M059J (cell line): ENCODE measurements around the gene NR1D2. TPM values are rescaled to one million over a fixed set of nuclear protein-coding genes. Genes with fewer than 3 reads are reported as not detected.
A peak's percentile ranks its signal among the peaks of the same experiment; 100 is the strongest.

Source experiments
- DNase-seq: peaks from one replicate; pipeline ENCODE4 v3.0.0-alpha.2; 2012; ENCODE audit warnings: low read depth
- total RNA-seq: library from RNA; depleted of rRNA; stranded (reverse); fragments of >200 nt; shearing (Covaris generic); gene quantifications from 2 replicates; pipeline ENCODE4 v1.2.3, GENCODE V29; 2014

Gene NR1D2
- total RNA-seq, 1 experiment from 2014 or later, result 23.0 TPM

- DNase-seq, result no peak
Measured at GRCh38 chr3:23931597-23931996, 13.5 kb upstream of the NR1D2 start.

DNA sequence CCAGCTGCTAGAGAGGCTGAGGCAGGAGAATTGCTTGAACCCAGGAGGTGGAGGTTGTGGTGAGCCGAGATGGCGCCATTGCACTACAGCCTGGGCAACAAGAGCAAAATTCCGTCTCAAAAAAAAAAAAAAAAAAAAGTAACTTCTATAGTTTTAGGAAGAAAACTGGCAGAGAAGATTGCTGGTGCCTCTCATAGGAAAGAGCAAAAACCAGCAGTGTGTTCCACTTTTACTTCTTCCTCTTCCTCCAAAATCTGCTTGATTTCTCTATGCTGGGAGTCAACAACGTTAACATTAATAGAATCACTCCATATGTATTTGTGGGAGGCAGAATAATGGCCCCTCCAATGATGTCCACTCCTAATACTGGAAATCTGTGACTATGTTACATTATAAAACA lies 12.5 kb upstream of the NR1D2 start:
- DNase-seq, result no peak

DNA sequence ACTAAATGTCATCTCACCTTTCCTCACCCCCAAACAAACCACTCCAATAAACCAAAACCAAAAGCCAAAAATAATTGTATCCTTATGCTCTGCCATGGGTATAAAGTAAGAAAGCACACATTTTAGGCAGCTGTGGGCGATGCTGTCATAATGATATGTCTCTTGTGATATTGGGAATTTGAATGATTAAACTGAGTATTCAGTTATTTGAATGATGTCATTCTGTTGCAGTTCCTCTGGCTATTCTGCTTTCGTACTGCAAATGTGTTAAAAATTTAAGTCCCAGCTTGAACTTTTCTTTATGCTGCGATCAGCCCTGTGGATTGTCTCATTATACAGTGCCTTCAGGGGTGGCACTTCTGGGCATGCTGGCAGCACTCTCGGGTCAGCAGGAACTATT lies 10.8 kb upstream of the NR1D2 start:
- DNase-seq, result no peak

GRCh38 chr3:23937296-23937695 lies 7.8 kb upstream of the NR1D2 start:
- no peak for DNase-seq

DNA sequence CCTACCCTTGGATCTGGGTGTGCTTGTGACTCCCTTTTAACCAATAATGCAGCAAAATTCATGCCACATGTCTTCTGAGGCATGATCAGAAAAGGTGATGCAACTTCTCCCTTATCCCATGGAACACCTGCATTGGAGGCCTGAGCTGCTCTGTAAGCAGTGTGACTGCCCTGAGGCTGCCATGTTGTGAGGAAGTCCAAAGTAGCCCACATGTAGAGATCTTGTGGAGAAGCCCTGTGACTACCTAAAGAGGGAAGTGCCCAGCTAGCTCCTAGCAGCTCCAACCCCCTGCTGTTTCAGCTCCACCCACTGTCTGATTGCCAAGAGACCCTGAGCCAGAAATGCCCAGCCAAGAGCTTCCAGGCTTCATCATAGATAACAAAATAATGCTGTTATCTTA lies 6.4 kb upstream of the NR1D2 start:
- DNase-seq, result no peak

- no peak for DNase-seq
Measured at GRCh38 chr3:23940775-23941174, 4.3 kb upstream of the NR1D2 start.

GRCh38 chr3:23941440-23941839 lies 3.6 kb upstream of the NR1D2 start:
- no peak for DNase-seq

DNA sequence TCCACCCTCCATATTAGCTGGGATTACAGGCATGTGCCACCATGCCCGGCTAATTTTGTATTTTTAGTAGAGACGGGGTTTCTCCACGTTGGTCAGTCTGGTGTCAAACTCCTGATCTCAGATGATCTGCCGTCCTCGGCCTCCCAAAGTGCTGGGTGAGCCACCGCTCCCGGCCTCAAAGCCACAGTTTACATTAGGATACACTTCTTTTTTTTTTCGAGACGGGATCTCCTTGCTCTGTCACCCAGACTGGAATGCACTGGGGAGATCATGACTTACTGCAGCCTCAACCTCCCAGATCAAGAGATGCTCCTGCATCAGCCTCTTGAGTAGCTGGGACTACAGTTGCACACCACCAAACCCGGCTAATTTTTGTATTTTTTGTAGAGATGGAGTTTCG lies 2.5 kb upstream of the NR1D2 start:
- DNase-seq, result no peak

DNA sequence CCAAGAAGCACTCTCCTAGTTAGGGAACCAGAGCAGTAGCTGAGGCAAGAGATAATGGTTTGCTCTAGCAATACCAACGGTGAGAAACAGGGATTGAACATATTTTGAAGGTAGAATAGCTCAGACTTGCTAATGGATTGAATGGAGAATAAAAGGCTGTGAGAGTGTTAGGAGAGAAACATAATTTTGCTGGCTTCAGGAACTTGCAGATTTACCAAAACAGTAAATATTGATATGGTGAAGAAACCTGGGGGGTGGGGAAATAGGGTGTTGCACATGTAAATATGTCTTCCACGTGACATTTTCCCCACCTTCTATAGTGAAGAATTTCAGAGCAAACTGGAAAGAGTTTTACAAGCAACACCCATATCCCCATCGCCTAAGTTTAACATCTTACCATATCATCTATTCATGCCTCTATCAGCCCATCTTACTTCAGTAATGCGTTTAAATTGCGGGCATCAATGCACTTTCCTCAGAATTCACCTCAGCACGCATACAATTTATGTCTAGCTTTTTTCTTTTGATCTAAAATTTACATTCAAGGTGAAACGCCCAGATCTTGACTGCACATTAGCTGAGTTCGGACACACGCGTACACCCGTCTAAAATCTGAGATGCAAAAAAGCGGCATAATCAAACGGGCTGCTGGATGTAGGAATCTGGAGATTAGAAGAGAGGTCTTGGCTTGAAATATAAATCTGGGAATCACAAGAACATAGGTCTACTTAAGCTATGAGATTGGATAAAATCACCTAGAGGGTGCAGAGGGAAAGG lies 891 bp upstream of the NR1D2 start:
- DNase-seq, result no peak

GRCh38 chr3:23945663-23945912 lies 502 bp downstream of the NR1D2 start:
- DNase-seq, result no peak

GRCh38 chr3:23945913-23946687 lies 1.0 kb downstream of the NR1D2 start:
- peak; percentile 88 for DNase-seq

GRCh38 chr3:23948761-23949160 lies 3.7 kb downstream of the NR1D2 start:
- DNase-seq, result peak; percentile 48

- peak; percentile 61 for DNase-seq
Measured at GRCh38 chr3:23949784-23950183, 4.7 kb downstream of the NR1D2 start.

DNA sequence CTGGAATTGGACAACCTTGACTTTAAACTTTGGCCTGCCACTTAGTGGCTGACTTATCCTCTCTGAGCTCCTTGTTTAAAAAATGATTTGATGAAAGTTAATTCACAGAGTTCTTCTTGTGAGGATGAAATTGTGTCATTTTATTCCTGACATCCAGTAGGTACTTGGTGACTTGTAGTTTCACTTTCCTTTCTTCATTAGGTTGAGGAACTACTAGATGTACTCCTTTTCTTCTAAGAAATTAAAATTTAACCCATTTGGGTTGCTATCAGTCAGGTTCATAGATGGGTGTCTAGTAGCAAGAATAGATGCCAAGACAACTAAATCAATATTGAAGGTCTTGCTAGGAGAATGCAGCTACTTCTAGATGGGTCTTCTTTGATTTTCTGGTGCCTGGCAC lies 5.2 kb downstream of the NR1D2 start:
- no peak for DNase-seq

DNA sequence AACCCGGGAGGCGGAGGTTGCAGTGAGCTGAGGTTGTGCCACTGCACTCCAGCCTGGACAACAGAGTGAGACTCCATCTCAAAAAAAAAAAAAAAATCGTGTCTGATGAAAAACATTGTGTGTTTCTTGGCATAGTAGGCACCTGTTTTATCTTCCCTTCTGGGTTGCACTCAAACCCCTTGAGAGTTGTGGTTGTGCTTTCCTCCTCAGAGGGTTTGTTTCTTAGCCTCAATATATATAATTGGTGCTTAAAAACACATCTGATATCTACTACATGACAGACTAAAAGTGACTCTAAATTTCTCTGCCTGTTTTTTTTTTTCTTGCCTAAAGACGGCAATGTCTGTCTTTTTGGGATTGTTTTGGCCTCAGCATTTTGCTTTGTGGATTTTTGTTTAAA lies 7.6 kb downstream of the NR1D2 start:
- no peak for DNase-seq

DNA sequence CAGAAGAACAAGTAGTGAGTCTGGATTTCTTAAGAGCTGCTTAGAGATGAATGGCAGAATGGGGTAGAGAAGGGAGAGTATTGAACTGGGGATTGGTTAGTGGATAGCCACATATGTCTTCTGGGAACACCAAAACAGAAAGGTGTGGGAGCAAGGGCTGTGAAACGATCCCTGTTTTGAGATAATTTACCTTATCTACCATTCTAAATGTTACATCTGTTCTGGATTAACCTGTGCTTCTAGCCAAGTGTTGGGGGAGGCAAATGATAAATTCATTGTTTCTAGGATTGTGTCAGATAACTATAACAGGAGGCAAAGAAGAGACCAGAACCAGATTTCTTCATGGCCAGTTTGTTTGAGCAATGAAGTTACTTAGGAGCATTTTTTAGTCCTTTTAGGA lies 8.4 kb downstream of the NR1D2 start:
- DNase-seq, result no peak

DNA sequence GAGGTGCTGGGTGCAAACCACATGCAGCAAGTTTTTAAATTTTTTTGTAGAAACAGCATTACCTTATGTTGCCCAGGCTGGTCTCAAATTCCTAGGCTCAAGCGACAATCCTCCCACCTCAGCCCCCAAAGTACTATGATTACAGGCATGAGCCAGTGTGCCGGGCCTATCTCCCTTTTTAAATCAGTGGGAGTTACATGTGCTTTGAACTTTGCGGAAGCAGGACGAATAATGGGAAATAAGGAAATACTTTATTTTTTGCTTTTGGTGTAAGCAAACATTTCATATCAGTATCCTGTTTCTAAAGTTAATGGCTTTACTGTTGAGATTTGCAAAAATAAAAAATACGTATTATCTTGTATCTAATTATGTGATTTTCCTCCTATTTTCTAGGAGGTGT lies 9.1 kb downstream of the NR1D2 start:
- DNase-seq, result no peak

DNA sequence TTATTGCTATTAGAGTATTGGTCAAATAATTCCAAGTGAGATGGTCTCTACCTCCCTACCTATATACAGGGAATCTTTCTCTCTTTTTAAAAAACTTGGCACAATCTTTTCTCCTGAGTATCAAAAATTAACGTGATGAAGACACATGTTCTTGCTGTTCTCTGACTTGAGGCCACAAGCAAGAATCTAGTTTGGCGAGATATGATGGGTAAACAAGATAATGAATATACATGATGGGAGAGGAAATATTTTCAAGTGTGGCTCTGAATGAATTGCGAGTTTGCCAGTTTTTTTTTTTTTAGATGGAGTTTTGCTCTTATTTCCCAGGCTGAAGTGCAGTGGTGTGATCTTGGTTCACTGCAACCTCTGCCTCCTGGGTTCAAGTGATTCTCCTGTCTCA lies 11.6 kb downstream of the NR1D2 start:
- no peak for DNase-seq

- peak; percentile 88 for DNase-seq
Measured at GRCh38 chr3:23959135-23959900, 14.2 kb downstream of the NR1D2 start.

GRCh38 chr3:23960649-23961048 lies 15.6 kb downstream of the NR1D2 start:
- DNase-seq, result no peak

GRCh38 chr3:23961066-23961465 lies 16.0 kb downstream of the NR1D2 start:
- DNase-seq, result no peak

DNA sequence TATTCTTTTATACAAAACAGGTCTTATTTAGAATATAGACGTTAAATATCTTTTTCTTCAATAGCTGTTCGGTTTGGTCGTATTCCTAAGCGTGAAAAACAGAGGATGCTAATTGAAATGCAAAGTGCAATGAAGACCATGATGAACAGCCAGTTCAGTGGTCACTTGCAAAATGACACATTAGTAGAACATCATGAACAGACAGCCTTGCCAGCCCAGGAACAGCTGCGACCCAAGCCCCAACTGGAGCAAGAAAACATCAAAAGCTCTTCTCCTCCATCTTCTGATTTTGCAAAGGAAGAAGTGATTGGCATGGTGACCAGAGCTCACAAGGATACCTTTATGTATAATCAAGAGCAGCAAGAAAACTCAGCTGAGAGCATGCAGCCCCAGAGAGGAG lies 16.8 kb downstream of the NR1D2 start:
- no peak for DNase-seq
